ENCODE results near the gene COCH. TPM values are rescaled to one million over a fixed set of nuclear protein-coding genes. Genes with fewer than 3 reads are reported as not detected.

Gene COCH
- total RNA-seq, 1 donor from 2014 or later, result 0.60 TPM

DNA sequence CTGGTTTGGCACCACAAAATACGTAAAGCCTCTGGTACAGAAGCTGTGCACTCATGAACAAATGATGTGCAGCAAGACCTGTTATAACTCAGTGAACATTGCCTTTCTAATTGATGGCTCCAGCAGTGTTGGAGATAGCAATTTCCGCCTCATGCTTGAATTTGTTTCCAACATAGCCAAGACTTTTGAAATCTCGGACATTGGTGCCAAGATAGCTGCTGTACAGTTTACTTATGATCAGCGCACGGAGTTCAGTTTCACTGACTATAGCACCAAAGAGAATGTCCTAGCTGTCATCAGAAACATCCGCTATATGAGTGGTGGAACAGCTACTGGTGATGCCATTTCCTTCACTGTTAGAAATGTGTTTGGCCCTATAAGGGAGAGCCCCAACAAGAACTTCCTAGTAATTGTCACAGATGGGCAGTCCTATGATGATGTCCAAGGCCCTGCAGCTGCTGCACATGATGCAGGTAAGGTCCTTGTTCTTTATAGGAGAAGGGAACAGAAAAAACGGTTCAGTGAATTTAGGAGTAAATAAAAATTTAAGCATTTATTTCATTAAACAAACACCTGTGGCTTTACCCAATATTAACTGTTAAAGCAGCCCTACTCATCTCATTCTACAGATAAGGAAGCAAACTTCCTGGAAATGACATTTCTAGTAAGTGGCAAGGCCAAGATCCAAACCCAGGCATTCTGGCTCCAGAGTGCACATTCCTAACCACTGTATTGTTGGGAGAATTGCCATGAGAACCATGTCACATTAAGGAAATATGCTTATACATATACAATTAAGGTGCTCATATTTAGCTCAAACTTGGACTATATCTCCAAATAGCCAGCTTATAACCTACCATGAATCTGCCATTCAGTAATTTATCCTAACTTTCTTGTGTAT lies 11.7 kb downstream of the COCH start:
- TF ChIP-seq, protein P1, sequence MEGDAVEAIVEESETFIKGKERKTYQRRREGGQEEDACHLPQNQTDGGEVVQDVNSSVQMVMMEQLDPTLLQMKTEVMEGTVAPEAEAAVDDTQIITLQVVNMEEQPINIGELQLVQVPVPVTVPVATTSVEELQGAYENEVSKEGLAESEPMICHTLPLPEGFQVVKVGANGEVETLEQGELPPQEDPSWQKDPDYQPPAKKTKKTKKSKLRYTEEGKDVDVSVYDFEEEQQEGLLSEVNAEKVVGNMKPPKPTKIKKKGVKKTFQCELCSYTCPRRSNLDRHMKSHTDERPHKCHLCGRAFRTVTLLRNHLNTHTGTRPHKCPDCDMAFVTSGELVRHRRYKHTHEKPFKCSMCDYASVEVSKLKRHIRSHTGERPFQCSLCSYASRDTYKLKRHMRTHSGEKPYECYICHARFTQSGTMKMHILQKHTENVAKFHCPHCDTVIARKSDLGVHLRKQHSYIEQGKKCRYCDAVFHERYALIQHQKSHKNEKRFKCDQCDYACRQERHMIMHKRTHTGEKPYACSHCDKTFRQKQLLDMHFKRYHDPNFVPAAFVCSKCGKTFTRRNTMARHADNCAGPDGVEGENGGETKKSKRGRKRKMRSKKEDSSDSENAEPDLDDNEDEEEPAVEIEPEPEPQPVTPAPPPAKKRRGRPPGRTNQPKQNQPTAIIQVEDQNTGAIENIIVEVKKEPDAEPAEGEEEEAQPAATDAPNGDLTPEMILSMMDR (IDR thresholded peaks at IDR 0.05; ENCODE audit: borderline replicate concordance), result no peak
- DNase-seq, result no peak
- Histone ChIP-seq H3K27me3 (ENCODE audit: low read depth) (no peaks in the 10 kb centered on the region), H3K36me3 (no peaks in the 10 kb centered on the region), H3K9me3 (replicated peaks) (no peaks in the 10 kb centered on the region), H3K4me3 (no peak overlapping the region), H3K27ac (replicated peaks) (no peak overlapping the region), H3K4me1 (no peaks in the 10 kb centered on the region)
- intact Hi-C loops (cut with micrococcal nuclease), result no loop called here

DNA sequence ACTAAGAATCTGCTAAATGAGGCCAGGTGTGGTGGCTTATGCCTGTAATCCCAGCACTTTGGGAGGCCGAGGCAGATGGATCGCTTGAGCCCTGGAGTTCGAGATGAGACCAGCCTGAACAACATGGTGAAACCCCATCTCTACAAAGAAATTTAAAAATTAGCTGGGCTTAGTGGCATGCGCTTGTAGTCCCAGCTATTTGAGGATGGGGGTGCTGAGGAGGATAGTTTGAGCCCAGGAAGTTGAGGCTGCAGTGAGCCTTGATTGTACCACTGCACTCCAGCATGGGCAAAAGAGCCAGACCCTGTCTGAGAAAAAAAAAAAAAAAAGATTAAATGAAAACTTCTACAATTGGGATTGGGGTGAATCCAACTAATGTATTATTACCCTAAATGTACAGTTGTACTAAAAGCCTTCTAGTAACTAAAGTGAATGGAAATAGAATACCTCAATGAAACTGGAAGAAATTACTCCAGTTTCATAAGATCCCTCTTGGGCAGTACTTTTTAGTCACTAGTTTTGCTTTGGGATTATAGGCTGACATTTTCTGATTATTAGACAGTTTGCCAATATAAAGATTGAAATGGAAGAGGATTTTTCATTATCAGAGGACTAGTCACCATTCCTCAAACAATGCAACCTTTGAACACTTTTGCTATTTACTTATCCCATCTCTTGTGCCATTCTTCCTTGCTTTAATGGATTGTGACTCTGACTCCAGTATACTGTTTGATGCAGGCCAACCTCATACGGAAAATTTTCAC lies 14.3 kb downstream of the COCH start:
- H3K27me3 ChIP-seq (ENCODE audit: low read depth), result no peaks in the 10 kb centered on the region
- intact Hi-C loops (cut with micrococcal nuclease), result no loop called here
- H3K4me1 ChIP-seq, result no peaks in the 10 kb centered on the region
- H3K9me3 ChIP-seq (replicated peaks), result no peaks in the 10 kb centered on the region
- TF ChIP-seq, protein P1 (IDR thresholded peaks at IDR 0.05; ENCODE audit: borderline replicate concordance), result no peak
- H3K4me3 ChIP-seq, result no peak overlapping the region
- no peak overlapping the region for H3K27ac ChIP-seq (replicated peaks)
- H3K36me3 ChIP-seq, result no peaks in the 10 kb centered on the region
- no peak for DNase-seq

DNA sequence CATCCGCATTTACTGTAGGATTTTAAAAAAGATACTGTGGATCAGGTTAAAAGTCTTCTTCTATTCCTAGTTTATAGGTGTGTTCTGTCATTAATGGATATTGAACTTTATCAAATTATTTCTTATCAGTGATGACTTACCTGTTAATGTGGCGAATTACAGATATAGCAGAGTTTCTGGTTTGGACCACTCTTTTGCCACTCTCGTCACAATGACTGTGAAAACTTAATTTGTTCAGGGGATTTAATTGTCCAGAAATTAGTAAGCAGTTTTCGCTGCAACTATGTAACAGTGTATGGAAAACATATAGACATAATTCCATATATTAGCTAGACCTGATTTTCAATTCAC lies 14.9 kb downstream of the COCH start:
- no peaks in the 10 kb centered on the region for H3K27me3 ChIP-seq (ENCODE audit: low read depth)
- no peak overlapping the region for H3K4me3 ChIP-seq
- peaks cover 3% of the 10 kb centered on the region for H3K36me3 ChIP-seq
- H3K4me1 ChIP-seq, result no peaks in the 10 kb centered on the region
- intact Hi-C loops (cut with micrococcal nuclease), result no loop called here
- TF ChIP-seq, protein P1 (IDR thresholded peaks at IDR 0.05; ENCODE audit: borderline replicate concordance), result no peak
- no peaks in the 10 kb centered on the region for H3K9me3 ChIP-seq (replicated peaks)
- H3K27ac ChIP-seq (replicated peaks), result no peak overlapping the region
- DNase-seq, result no peak

DNA sequence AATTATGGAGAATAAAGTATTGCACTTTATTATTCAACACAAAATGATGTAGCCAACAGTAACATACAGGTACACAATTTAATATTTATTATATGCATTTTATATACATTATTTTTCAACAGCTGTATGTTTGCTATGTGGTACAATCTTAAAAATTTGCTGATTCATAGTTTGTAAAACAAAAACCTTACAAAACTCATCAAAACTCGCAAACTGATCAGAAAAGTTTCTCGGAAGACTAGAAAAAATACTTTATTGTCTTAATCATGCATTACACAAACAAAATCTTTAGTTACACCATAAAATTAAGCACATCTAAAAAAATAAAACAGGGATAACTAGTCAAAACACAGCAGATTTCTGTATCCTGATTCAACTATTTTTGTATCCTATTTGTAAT lies 19.5 kb downstream of the COCH start:
- no peak for DNase-seq
- intact Hi-C loops (cut with micrococcal nuclease), result no loop called here
- no peak overlapping the region for H3K27ac ChIP-seq (replicated peaks)
- H3K9me3 ChIP-seq (replicated peaks), result no peaks in the 10 kb centered on the region
- H3K36me3 ChIP-seq, result peaks cover 33% of the 10 kb centered on the region
- TF ChIP-seq, protein P1 (IDR thresholded peaks at IDR 0.05; ENCODE audit: borderline replicate concordance), result no peak
- H3K27me3 ChIP-seq (ENCODE audit: low read depth), result no peaks in the 10 kb centered on the region
- H3K4me3 ChIP-seq, result no peak overlapping the region
- H3K4me1 ChIP-seq, result peaks cover 5% of the 10 kb centered on the region

DNA sequence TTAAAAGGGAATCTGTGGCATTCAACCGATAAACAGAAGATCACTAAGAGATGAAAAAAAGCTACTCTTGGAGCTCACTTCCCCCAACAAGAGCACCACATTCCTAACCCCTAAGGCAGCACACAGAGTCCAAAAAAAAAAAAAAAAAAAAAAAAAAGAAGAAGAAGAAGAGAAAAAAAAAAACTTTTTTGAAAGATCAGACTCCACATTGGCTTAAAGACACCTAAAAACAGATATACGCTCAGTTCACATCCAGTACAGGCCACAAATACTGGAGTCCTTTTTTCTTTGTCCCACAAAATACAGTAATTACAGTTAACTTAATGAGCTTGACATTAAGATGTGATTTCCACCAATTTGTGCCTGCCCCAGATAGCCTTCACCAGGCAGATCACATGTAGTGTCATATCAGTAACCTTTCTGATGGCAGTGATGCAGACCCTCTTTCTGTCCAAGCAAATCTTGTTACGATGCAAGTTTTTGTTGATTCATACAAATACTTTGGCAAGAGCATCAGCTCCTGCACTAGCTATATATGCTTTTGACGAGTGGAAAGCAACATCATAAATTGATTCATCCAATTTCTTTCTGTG lies 20.7 kb downstream of the COCH start:
- H3K4me1 ChIP-seq, result peaks cover 5% of the 10 kb centered on the region
- no peak overlapping the region for H3K27ac ChIP-seq (replicated peaks)
- H3K27me3 ChIP-seq (ENCODE audit: low read depth), result no peaks in the 10 kb centered on the region
- H3K36me3 ChIP-seq, result peaks cover 37% of the 10 kb centered on the region
- DNase-seq, result no peak
- no peaks in the 10 kb centered on the region for H3K9me3 ChIP-seq (replicated peaks)
- no peak overlapping the region for H3K4me3 ChIP-seq
- intact Hi-C loops (cut with micrococcal nuclease), result no loop called here
- TF ChIP-seq, protein P1 (IDR thresholded peaks at IDR 0.05; ENCODE audit: borderline replicate concordance), result no peak
